GM12891 (cell line): ENCODE measurements around the gene SEPTIN7.

Experiments
- PAX5 ChIP-seq: IDR thresholded peaks from 2 replicates; pipeline ENCODE4 v1.6.1; 2011; ENCODE audit warnings: low read length, moderate library complexity, mild to moderate bottlenecking; ENCODE audit not compliant: insufficient read depth, severe bottlenecking
- POLR2A ChIP-seq: IDR thresholded peaks from 2 replicates; pipeline ENCODE4 v1.6.1; 2011; ENCODE audit warnings: low read depth, low read length, control low read depth
- POLR2AphosphoS5 ChIP-seq: IDR thresholded peaks from 2 replicates; pipeline ENCODE4 v1.6.1; 2011; ENCODE audit warnings: low read depth, low read length, control low read depth
- POU2F2 ChIP-seq: IDR thresholded peaks from 2 replicates; pipeline ENCODE4 v1.6.1; 2011; ENCODE audit warnings: low read depth, mild to moderate bottlenecking, control low read depth, low read length, moderate library complexity
- SPI1 ChIP-seq: IDR thresholded peaks from 2 replicates; pipeline ENCODE4 v1.6.1; 2011; ENCODE audit warnings: low read depth, low read length, control low read depth
- TAF1 ChIP-seq: IDR thresholded peaks from 2 replicates; pipeline ENCODE4 v1.6.1; 2011; ENCODE audit warnings: low read depth, low read length, control low read depth

DNA sequence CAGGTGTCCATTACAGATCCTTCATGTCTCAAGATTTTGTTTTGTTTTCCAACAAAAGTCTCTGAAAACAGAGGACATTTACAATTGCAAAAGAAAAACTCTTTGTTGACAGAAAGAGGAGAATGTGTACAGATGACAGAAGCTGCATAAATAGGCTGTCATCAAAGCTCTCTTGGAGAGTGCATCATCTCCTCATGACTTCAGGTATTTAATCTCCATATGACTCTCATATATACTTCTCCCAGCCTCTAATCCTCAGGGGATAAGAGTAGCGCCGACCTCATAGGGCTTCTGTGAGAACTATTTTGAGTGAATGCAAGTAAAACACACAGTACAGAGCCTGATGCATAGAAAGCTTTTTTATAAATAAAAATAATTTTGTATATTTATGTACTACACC is 48.1 kb upstream of the SEPTIN7 start:
- no peak for TF ChIP-seq POLR2A
- TF ChIP-seq TAF1, result no peak
- no peak for TF ChIP-seq POLR2AphosphoS5
- no peak for TF ChIP-seq POU2F2
- no peak for TF ChIP-seq SPI1
- no peak for TF ChIP-seq PAX5
